HG03439 (cell line): Measurements from ENCODE around the gene FAM120AOS.
A peak's percentile ranks its signal among the peaks of the same experiment; 100 is the strongest.

Source experiments
- ATAC-seq: cut with Tn5 transposase; IDR thresholded peaks from one replicate; pipeline ENCODE4 v1.9.1; 2021; ENCODE audit warnings: mild to moderate bottlenecking, moderate library complexity; ENCODE audit not compliant: unreplicated experiment

The FAM120AOS gene

GRCh38 chr9:93467462-93467861, 14.1 kb upstream of the FAM120AOS start:
- no peak for ATAC-seq

GRCh38 chr9:93467062-93467416, 13.7 kb upstream of the FAM120AOS start:
- ATAC-seq = no peak

GRCh38 chr9:93466416-93467061, 13.2 kb upstream of the FAM120AOS start:
- ATAC-seq = no peak

GRCh38 chr9:93465855-93466254, 12.5 kb upstream of the FAM120AOS start:
- no peak for ATAC-seq

- ATAC-seq = no peak
These were observed 11.5 kb upstream of the FAM120AOS start for GRCh38 chr9:93464876-93465275.

- ATAC-seq = no peak
These were observed 11.0 kb upstream of the FAM120AOS start for GRCh38 chr9:93464395-93464794.

- no peak for ATAC-seq
These were observed 10.4 kb upstream of the FAM120AOS start for GRCh38 chr9:93463638-93464248.

GRCh38 chr9:93461821-93462220, 8.4 kb upstream of the FAM120AOS start:
- no peak for ATAC-seq

GRCh38 chr9:93461414-93461743, 8.0 kb upstream of the FAM120AOS start:
- no peak for ATAC-seq

- ATAC-seq = no peak
These were observed 7.5 kb upstream of the FAM120AOS start for GRCh38 chr9:93460689-93461413.

- no peak for ATAC-seq
These were observed 6.1 kb upstream of the FAM120AOS start for GRCh38 chr9:93459432-93459847.

GRCh38 chr9:93458712-93459111, 5.3 kb upstream of the FAM120AOS start:
- no peak for ATAC-seq

- no peak for ATAC-seq
These were observed 3.6 kb upstream of the FAM120AOS start for GRCh38 chr9:93457006-93457405.

- no peak for ATAC-seq
These were observed 3.1 kb upstream of the FAM120AOS start for GRCh38 chr9:93456504-93456903.

- ATAC-seq = no peak
These were observed 2.6 kb upstream of the FAM120AOS start for GRCh38 chr9:93456022-93456421.

GRCh38 chr9:93452710-93453046, 703 bp downstream of the FAM120AOS start:
- no peak for ATAC-seq

- peak; percentile 15 for ATAC-seq
These were observed 1.3 kb downstream of the FAM120AOS start for GRCh38 chr9:93451849-93452709.

- peak; percentile 52 for ATAC-seq
These were observed 2.2 kb downstream of the FAM120AOS start, which contains the start of gene FAM120A for GRCh38 chr9:93450945-93451815. Gene FAM120A (plus strand): TSS chr9:93451685. CDS start chr9:93451916, 231 bp downstream.

GRCh38 chr9:93447655-93448054, 5.7 kb downstream of the FAM120AOS start:
- ATAC-seq = no peak

- no peak for ATAC-seq
These were observed 7.3 kb downstream of the FAM120AOS start for GRCh38 chr9:93446073-93446472.
